Smooth muscle cell (in vitro differentiated cells): Measurements from ENCODE around the gene DELE1. TPM values are rescaled to one million over a fixed set of nuclear protein-coding genes. Genes with fewer than 3 reads are reported as not detected.

Experiments
- DNase-seq: peaks from one replicate; lab custom pipeline; 2025; ENCODE audit not compliant: unreplicated experiment; lab: John Stamatoyannopoulos, UW
- H2AFZ ChIP-seq: fragments of 200-600 bp; sonication (generic); 2 replicates; pipeline ENCODE4 v1.6.0; 2016; ENCODE audit warnings: antibody characterized with exemption, low read depth, mild to moderate bottlenecking
- H3F3A ChIP-seq: fragments of 200-600 bp; sonication (generic); 2 replicates; pipeline ENCODE4 v1.6.0; 2017; ENCODE audit warnings: antibody characterized with exemption, low read depth
- H3K27ac ChIP-seq: fragments of 200-600 bp; sonication (generic); 2 replicates; pipeline ENCODE4 v1.5.1; 2016; ENCODE audit warnings: low read depth, mild to moderate bottlenecking
- H3K27me3 ChIP-seq: fragments of 200-600 bp; sonication (generic); 2 replicates; pipeline ENCODE4 v1.6.1; 2016; ENCODE audit warnings: low read depth, mild to moderate bottlenecking
- H3K36me3 ChIP-seq: fragments of 200-600 bp; sonication (generic); 2 replicates; pipeline ENCODE4 v1.5.1; 2016; ENCODE audit warnings: low read depth
- H3K4me1 ChIP-seq: fragments of 200-600 bp; sonication (generic); 2 replicates; pipeline ENCODE4 v1.5.1; 2016; ENCODE audit warnings: low read depth
- H3K4me2 ChIP-seq: fragments of 200-600 bp; sonication (generic); 2 replicates; pipeline ENCODE4 v1.6.0; 2016; ENCODE audit warnings: mild to moderate bottlenecking
- H3K4me3 ChIP-seq: fragments of 200-600 bp; sonication (generic); 2 replicates; pipeline ENCODE4 v1.5.1; 2016; ENCODE audit warnings: mild to moderate bottlenecking
- H3K79me2 ChIP-seq: fragments of 200-600 bp; sonication (generic); 2 replicates; pipeline ENCODE4 v1.6.0; 2016; ENCODE audit warnings: low read depth, mild to moderate bottlenecking
- H3K9ac ChIP-seq: fragments of 200-600 bp; sonication (generic); 2 replicates; pipeline ENCODE4 v1.6.0; 2016; ENCODE audit warnings: low read depth
- H3K9me3 ChIP-seq: fragments of 200-600 bp; sonication (generic); replicated peaks from 2 replicates; pipeline ENCODE4 v1.5.1; 2016; ENCODE audit warnings: low read depth
- H4K20me1 ChIP-seq: fragments of 200-600 bp; sonication (generic); 2 replicates; pipeline ENCODE4 v1.6.0; 2016; ENCODE audit warnings: low read depth
- WGBS: methylation state at CpG from one replicate; pipeline ENCODE4 v1.1.7; 2016; ENCODE audit warnings: low lambda C conversion rate; 5-methylcytosine and 5-hydroxymethylcytosine counted together
- polyA plus RNA-seq: library from polyadenylated mRNA; unstranded; fragments of >200 nt; fragmentation: Nextera tagmentation; extraction: Ambion mirVana; gene quantifications from 2 replicates; pipeline ENCODE4 v1.2.1, GENCODE V29; 2016
- total RNA-seq: library from RNA; depleted of rRNA; stranded (reverse); fragments of >200 nt; gene quantifications from 2 replicates; pipeline ENCODE4 v1.2.3, GENCODE V29; 2014
- TF ChIP-seq, protein P1 (sequence below): fragments of 200-600 bp; sonication (generic); IDR thresholded peaks from 2 replicates; pipeline ENCODE4 v1.5.1; 2017; ENCODE audit warnings: borderline replicate concordance, mild to moderate bottlenecking, antibody characterized with exemption; ENCODE audit not compliant: insufficient read depth, poor library complexity, severe bottlenecking

Gene DELE1
- total and polyA plus RNA-seq, 2 experiments from 2014 or later: 20.7 to 32.0 TPM

DNA sequence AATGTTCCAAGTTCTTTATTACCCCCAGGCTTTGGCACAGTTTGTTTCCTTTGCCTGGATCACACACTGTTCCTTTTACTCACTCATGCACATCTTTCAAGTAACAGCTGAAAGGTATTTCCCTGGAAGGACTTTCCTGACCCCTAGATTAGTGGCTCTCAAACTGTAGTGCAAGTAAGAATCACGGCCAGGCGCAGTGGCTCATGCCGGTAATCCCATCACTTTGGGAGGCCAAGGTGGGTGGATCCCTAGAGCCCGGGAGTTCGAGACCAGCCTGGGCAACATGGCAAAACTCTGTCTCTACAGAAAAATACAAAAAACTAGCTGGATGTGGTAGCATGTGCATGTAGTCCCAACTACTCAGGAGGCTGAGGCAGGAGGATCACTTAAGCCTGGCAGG is 19.1 kb upstream of the DELE1 start:
- H3K27me3 ChIP-seq: peaks cover 3% of the 10 kb centered on the region
- 91% methylated on average over 5 of the region's 5 CpGs for WGBS

DNA sequence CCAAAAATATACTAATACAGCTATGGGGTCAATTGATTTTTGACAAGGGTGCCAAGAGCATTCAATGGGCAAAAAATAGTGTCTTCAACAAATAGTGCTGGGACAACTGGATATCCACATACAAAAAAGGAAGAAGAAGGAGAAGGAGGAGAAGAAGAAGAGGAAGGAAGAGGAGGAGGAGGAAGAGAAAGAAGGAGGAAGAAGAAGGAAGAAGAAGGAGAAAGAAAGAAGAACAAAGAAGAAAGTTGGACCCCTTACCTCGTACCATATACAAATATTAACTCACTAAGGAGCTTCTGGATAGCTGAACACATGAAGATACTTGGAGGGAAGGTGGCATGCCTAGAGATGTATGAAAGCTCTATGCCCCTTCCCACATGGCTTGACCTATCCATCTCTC is 17.2 kb upstream of the DELE1 start:
- Histone ChIP-seq H3K4me2 (no peak overlapping the region), H3K4me3 (no peak overlapping the region), H3K27me3 (peaks cover 3% of the 10 kb centered on the region), H3K9ac (no peak overlapping the region), H2AFZ (no peak overlapping the region), H3K4me1 (no peaks in the 10 kb centered on the region), H3K27ac (no peak overlapping the region), H4K20me1 (no peaks in the 10 kb centered on the region), H3K9me3 (no peaks in the 10 kb centered on the region), H3K79me2 (no peaks in the 10 kb centered on the region), H3F3A (no peaks in the 10 kb centered on the region), H3K36me3 (no peaks in the 10 kb centered on the region)
- DNase-seq: no peak
- TF ChIP-seq, protein P1, sequence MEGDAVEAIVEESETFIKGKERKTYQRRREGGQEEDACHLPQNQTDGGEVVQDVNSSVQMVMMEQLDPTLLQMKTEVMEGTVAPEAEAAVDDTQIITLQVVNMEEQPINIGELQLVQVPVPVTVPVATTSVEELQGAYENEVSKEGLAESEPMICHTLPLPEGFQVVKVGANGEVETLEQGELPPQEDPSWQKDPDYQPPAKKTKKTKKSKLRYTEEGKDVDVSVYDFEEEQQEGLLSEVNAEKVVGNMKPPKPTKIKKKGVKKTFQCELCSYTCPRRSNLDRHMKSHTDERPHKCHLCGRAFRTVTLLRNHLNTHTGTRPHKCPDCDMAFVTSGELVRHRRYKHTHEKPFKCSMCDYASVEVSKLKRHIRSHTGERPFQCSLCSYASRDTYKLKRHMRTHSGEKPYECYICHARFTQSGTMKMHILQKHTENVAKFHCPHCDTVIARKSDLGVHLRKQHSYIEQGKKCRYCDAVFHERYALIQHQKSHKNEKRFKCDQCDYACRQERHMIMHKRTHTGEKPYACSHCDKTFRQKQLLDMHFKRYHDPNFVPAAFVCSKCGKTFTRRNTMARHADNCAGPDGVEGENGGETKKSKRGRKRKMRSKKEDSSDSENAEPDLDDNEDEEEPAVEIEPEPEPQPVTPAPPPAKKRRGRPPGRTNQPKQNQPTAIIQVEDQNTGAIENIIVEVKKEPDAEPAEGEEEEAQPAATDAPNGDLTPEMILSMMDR: no peak
- 38% methylated on average over 1 of the region's 1 CpG for WGBS

More for the DNA sequence above, 19.1 kb upstream of the DELE1 start:
- Histone ChIP-seq H3K9me3 (no peaks in the 10 kb centered on the region), H3K9ac (no peak overlapping the region), H2AFZ (no peak overlapping the region), H4K20me1 (no peaks in the 10 kb centered on the region), H3K4me2 (no peak overlapping the region), H3K36me3 (no peaks in the 10 kb centered on the region), H3F3A (no peaks in the 10 kb centered on the region), H3K4me1 (no peaks in the 10 kb centered on the region), H3K4me3 (no peak overlapping the region), H3K27ac (no peak overlapping the region), H3K79me2 (no peaks in the 10 kb centered on the region)
- TF ChIP-seq, protein P1: no peak
- no peak for DNase-seq

DNA sequence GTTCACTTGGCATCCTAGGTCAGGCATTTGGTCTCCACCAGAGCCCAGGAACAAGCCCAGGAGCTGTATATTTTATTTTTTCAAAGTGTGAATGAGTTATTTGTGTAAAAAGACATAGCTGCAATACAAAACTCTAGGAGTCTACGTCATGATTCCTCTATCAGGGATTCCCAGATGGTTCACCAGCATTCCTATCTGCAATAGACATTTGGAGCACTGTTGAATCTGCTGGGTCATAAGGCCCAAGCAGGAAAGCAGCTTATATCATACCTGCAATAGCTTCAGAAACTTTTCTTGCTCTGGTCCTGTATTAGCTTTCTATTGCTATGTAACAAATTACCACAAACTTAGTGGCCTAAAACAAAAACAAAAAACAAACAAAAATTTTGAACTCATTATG is 16.7 kb upstream of the DELE1 start:
- no peak overlapping the region for H3K4me2 ChIP-seq
- H3K36me3 ChIP-seq: no peaks in the 10 kb centered on the region
- TF ChIP-seq, protein P1: no peak
- H4K20me1 ChIP-seq: no peaks in the 10 kb centered on the region
- no peaks in the 10 kb centered on the region for H3F3A ChIP-seq
- peaks cover 3% of the 10 kb centered on the region for H3K27me3 ChIP-seq
- H3K9me3 ChIP-seq: no peaks in the 10 kb centered on the region
- no peak overlapping the region for H3K9ac ChIP-seq
- H3K27ac ChIP-seq: no peak overlapping the region
- 0% methylated on average over 1 of the region's 1 CpG for WGBS
- no peak for DNase-seq
- H2AFZ ChIP-seq: no peak overlapping the region
- no peaks in the 10 kb centered on the region for H3K4me1 ChIP-seq
- no peaks in the 10 kb centered on the region for H3K79me2 ChIP-seq
- H3K4me3 ChIP-seq: no peak overlapping the region

- no peak for DNase-seq
- 94% methylated on average over 2 of the region's 2 CpGs for WGBS
These were observed 14.9 kb upstream of the DELE1 start for GRCh38 chr5:141908796-141909195.

More at GRCh38 chr5:141908796-141909195, 14.9 kb upstream of the DELE1 start:
- Histone ChIP-seq H3K79me2 (no peaks in the 10 kb centered on the region), H3K9me3 (no peaks in the 10 kb centered on the region), H3K27ac (no peak overlapping the region), H3K4me2 (no peak overlapping the region), H4K20me1 (no peaks in the 10 kb centered on the region), H3K4me1 (peaks cover 4% of the 10 kb centered on the region), H3K27me3 (peaks cover 3% of the 10 kb centered on the region), H3K9ac (no peak overlapping the region), H3K4me3 (no peak overlapping the region), H3K36me3 (no peaks in the 10 kb centered on the region), H3F3A (no peaks in the 10 kb centered on the region), H2AFZ (no peak overlapping the region)
- TF ChIP-seq, protein P1: no peak
